ENCODE measurements around the gene CYP1A1. TPM values are rescaled to one million over a fixed set of nuclear protein-coding genes. Genes with fewer than 3 reads are reported as not detected.

The CYP1A1 gene
- total and polyA plus RNA-seq, 2 of the 4 experiments (the other 2 are of a cell fraction): under 0.01 to 0.03 TPM

GRCh38 chr15:74735305-74735704 is 10.0 kb upstream of the CYP1A1 start:
- H4K8ac ChIP-seq (ENCODE audit: low read depth in 2 of 2, low read length in 2 of 2): no peak overlapping the region
- H2AK5ac ChIP-seq (ENCODE audit: low read depth, low read length): no peak overlapping the region
- H4K91ac ChIP-seq (ENCODE audit: insufficient read depth, low read depth, low read length): no peak overlapping the region
- no peak overlapping the region for H3K56ac ChIP-seq (ENCODE audit: extremely low read depth, insufficient read depth, low read length)
- no peaks in the 10 kb centered on the region for H3K9me1 ChIP-seq (ENCODE audit: insufficient read depth, low read length)
- H3K18ac ChIP-seq (ENCODE audit: low read depth, low read length): no peak overlapping the region
- no CpG with 5 or more reads among the region's 3 CpGs for WGBS, 2 experiments (ENCODE audit: extremely low coverage in 2 of 2, insufficient read length in 1 of 2)
- ATAC-seq (ENCODE audit: low read depth) (no peak), DNase-seq (no peak)
- H2BK5ac ChIP-seq (ENCODE audit: low read depth, low read length, poor library complexity, severe bottlenecking): no peak overlapping the region
- H3K4me2 ChIP-seq (ENCODE audit: low read depth, low read length): no peak overlapping the region
- intact Hi-C loops (cut with micrococcal nuclease) (no loop called here), in situ Hi-C loops (cut with MboI; ENCODE audit: low sequenced_read_pairs) (no loop called here), dilution Hi-C loops (cut with HindIII; ENCODE audit: low sequenced_read_pairs, unreplicated experiment) (no loop called here)
- no peaks in the 10 kb centered on the region for H3K4me1 ChIP-seq (ENCODE audit: control insufficient read depth, insufficient read depth, low read length)
- no peaks in the 10 kb centered on the region for H3K36me3 ChIP-seq (ENCODE audit: control insufficient read depth, insufficient read depth, low read length)
- H2AFZ ChIP-seq (replicated peaks; ENCODE audit: low read length, poor library complexity): no peak overlapping the region
- H2BK120ac ChIP-seq (ENCODE audit: low read depth, low read length): no peak overlapping the region
- BruUV-seq (replicated peaks): no TSS peak
- CTCF ChIA-PET: no interaction called here
- TF ChIP-seq USF2 (IDR thresholded peaks at IDR 0.05; ENCODE audit: low read depth, low read length) (no peak), CTCF (conservative IDR thresholded peaks at IDR 0.05; ENCODE audit: low read depth, low read length) (no peak), MAFK (IDR thresholded peaks at IDR 0.05; ENCODE audit: low read depth, low read length) (no peak), CEBPB (IDR thresholded peaks at IDR 0.05; ENCODE audit: low read depth, low read length) (no peak), MXI1 (IDR thresholded peaks at IDR 0.05; ENCODE audit: borderline replicate concordance, low read depth, low read length) (no peak), POLR2A (IDR thresholded peaks at IDR 0.05; ENCODE audit: low read depth, low read length) (no peak), BHLHE40 (IDR thresholded peaks at IDR 0.05; ENCODE audit: low read depth, low read length) (no peak), SMC3 (IDR thresholded peaks at IDR 0.05; ENCODE audit: low read depth, low read length) (no peak), RCOR1 (IDR thresholded peaks at IDR 0.05; ENCODE audit: insufficient replicate concordance, low read length) (no peak), CHD1 (IDR thresholded peaks at IDR 0.05; ENCODE audit: low read depth, low read length) (no peak), RAD21 (IDR thresholded peaks at IDR 0.05; ENCODE audit: low read length) (no peak), ELK1 (IDR thresholded peaks at IDR 0.05; ENCODE audit: borderline replicate concordance, low read depth, low read length) (no peak), NFE2L2 (IDR thresholded peaks at IDR 0.05; ENCODE audit: low read depth, low read length) (no peak), FOS (IDR thresholded peaks at IDR 0.05; ENCODE audit: low read depth, low read length) (no peak), RFX5 (IDR thresholded peaks at IDR 0.05; ENCODE audit: low read depth, low read length) (no peak)
- H3K14ac ChIP-seq (replicated peaks; ENCODE audit: low read depth, low read length): no peak overlapping the region
- H4K20me1 ChIP-seq (ENCODE audit: insufficient read depth, low read length): no peaks in the 10 kb centered on the region
- no peak overlapping the region for H3K4me3 ChIP-seq (ENCODE audit: insufficient read depth, low read depth, low read length)
- H3K79me1 ChIP-seq (ENCODE audit: low read depth in 1 of 2, low read length in 2 of 2): no peaks in the 10 kb centered on the region
- no peak overlapping the region for H2AK9ac ChIP-seq (replicated peaks; ENCODE audit: low read depth, low read length, poor library complexity)
- POLR2A ChIA-PET (ENCODE audit: unreplicated experiment): no interaction called here
- no peak overlapping the region for H3K27ac ChIP-seq (ENCODE audit: insufficient read depth, low read length)
- peaks cover 1% of the 10 kb centered on the region; the same call in 1 of the 2 replicates for H3K9me3 ChIP-seq (ENCODE audit: control insufficient read depth, insufficient read depth, low read length)
- no peak overlapping the region for H3K4ac ChIP-seq (ENCODE audit: low read depth, low read length)
- no peak overlapping the region for H2BK20ac ChIP-seq (ENCODE audit: low read depth, low read length)
- peaks cover 58% of the 10 kb centered on the region for H3K27me3 ChIP-seq (ENCODE audit: control insufficient read depth, insufficient read depth, low read length)
- H4K5ac ChIP-seq (ENCODE audit: low read depth, low read length): no peak overlapping the region
- no peak overlapping the region for H3K9ac ChIP-seq (ENCODE audit: low read depth, low read length)
- H3K23ac ChIP-seq (ENCODE audit: low read depth, low read length): no peak overlapping the region
- no peak overlapping the region for H2BK15ac ChIP-seq (ENCODE audit: low read depth, low read length)

All from IMR-90 (cell line).